ENCODE measurements around the gene GRB2.
"Not testable (repeated sequence)": the region's sequence is repeated elsewhere in the genome, so short reads cannot be mapped to it uniquely, and the experiment has no call there.

GRB2 gene

GRCh38 chr17:75319904-75320691 lies 85.4 kb downstream of the GRB2 start:
- no peak for DNase-seq (ENCODE audit: low spot score)
- no peak for FAIRE-seq

- no peak for FAIRE-seq
- DNase-seq (ENCODE audit: low spot score) = no peak
These were observed 86.8 kb downstream of the GRB2 start for GRCh38 chr17:75318615-75319222.

GRCh38 chr17:75318211-75318610 lies 87.3 kb downstream of the GRB2 start:
- FAIRE-seq = no peak

GRCh38 chr17:75317671-75318070 lies 87.8 kb downstream of the GRB2 start:
- DNase-seq (ENCODE audit: low spot score) (no peak), FAIRE-seq (no peak)

More at GRCh38 chr17:75318211-75318610, 87.3 kb downstream of the GRB2 start:
- DNase-seq (ENCODE audit: low spot score) = no peak

- DNase-seq (ENCODE audit: low spot score) (no peak), FAIRE-seq (no peak)
These were observed 89.2 kb downstream of the GRB2 start for GRCh38 chr17:75316253-75316652.

- FAIRE-seq (no peak), DNase-seq (ENCODE audit: low spot score) (no peak)
These were observed 89.8 kb downstream of the GRB2 start for GRCh38 chr17:75315541-75316243.

- DNase-seq (ENCODE audit: low spot score) = no peak
- no peak for FAIRE-seq
These were observed 91.4 kb downstream of the GRB2 start for GRCh38 chr17:75313941-75314551.

- no peak for FAIRE-seq
These were observed 96.5 kb downstream of the GRB2 start for GRCh38 chr17:75308732-75309629.

GRCh38 chr17:75307957-75308731 lies 97.3 kb downstream of the GRB2 start:
- DNase-seq (ENCODE audit: low spot score) (no peak), FAIRE-seq (no peak)

More at GRCh38 chr17:75308732-75309629, 96.5 kb downstream of the GRB2 start:
- no peak for DNase-seq (ENCODE audit: low spot score)

- FAIRE-seq (no peak), DNase-seq (ENCODE audit: low spot score) (no peak)
These were observed 103.8 kb downstream of the GRB2 start for GRCh38 chr17:75301502-75302206.

GRCh38 chr17:75301049-75301448 lies 104.4 kb downstream of the GRB2 start:
- no peak for FAIRE-seq
- no peak for DNase-seq (ENCODE audit: low spot score)

- no peak for FAIRE-seq
These were observed 105.2 kb downstream of the GRB2 start for GRCh38 chr17:75300280-75300679.

GRCh38 chr17:75295201-75296158 lies 110.0 kb downstream of the GRB2 start:
- FAIRE-seq = no peak
- no peak for DNase-seq (ENCODE audit: low spot score)

More at GRCh38 chr17:75300280-75300679, 105.2 kb downstream of the GRB2 start:
- no peak for DNase-seq (ENCODE audit: low spot score)

GRCh38 chr17:75292810-75293448 lies 112.5 kb downstream of the GRB2 start:
- DNase-seq (ENCODE audit: low spot score); FAIRE-seq: not testable (repeated sequence)

- DNase-seq (ENCODE audit: low spot score) = no peak
- FAIRE-seq = no peak
These were observed 115.6 kb downstream of the GRB2 start for GRCh38 chr17:75289832-75290337.

GRCh38 chr17:75289115-75289831 lies 116.2 kb downstream of the GRB2 start, which contains the start of gene SLC25A19:
Gene SLC25A19, minus strand, starts transcription at chr17:75289433. Its CDS starts 2,669 bp downstream, at chr17:75286764.
- FAIRE-seq (peak; percentile 83), DNase-seq (ENCODE audit: low spot score) (peak; percentile 98)

- FAIRE-seq (no peak), DNase-seq (ENCODE audit: low spot score) (peak; percentile 10)
These were observed 116.7 kb downstream of the GRB2 start for GRCh38 chr17:75288770-75289114.
